Measurements from ENCODE around the gene APOD. TPM values are rescaled to one million over a fixed set of nuclear protein-coding genes. Genes with fewer than 3 reads are reported as not detected.
"Not testable (repeated sequence)": the region's sequence is repeated elsewhere in the genome, so short reads cannot be mapped to it uniquely, and the experiment has no call there.

The APOD gene
- total and polyA plus RNA-seq, 2 of the 4 experiments (the other 2 are of a cell fraction) = 0.36 TPM; not detected in 1

- POLR2A ChIA-PET (ENCODE audit: unreplicated experiment); H3K23ac ChIP-seq (ENCODE audit: low read depth, low read length); H2AK9ac ChIP-seq (replicated peaks; ENCODE audit: low read depth, low read length, poor library complexity); dilution Hi-C loops (cut with HindIII; ENCODE audit: low sequenced_read_pairs, unreplicated experiment); H4K91ac ChIP-seq (ENCODE audit: insufficient read depth, low read depth, low read length); H2BK5ac ChIP-seq (ENCODE audit: low read depth, low read length, poor library complexity, severe bottlenecking); H3K18ac ChIP-seq (ENCODE audit: low read depth, low read length); H2BK20ac ChIP-seq (ENCODE audit: low read depth, low read length); ATAC-seq (ENCODE audit: low read depth); H2AFZ ChIP-seq (replicated peaks; ENCODE audit: low read length, poor library complexity); H3K4me2 ChIP-seq (ENCODE audit: low read depth, low read length); H3K14ac ChIP-seq (replicated peaks; ENCODE audit: low read depth, low read length); H3K9ac ChIP-seq (ENCODE audit: low read depth, low read length); H2BK15ac ChIP-seq (ENCODE audit: low read depth, low read length); H3K79me1 ChIP-seq (ENCODE audit: low read depth in 1 of 2, low read length in 2 of 2); H3K4me1 ChIP-seq (ENCODE audit: control insufficient read depth, insufficient read depth, low read length); H3K36me3 ChIP-seq (ENCODE audit: control insufficient read depth, insufficient read depth, low read length); H3K9me1 ChIP-seq (ENCODE audit: insufficient read depth, low read length); H2AK5ac ChIP-seq (ENCODE audit: low read depth, low read length); BruUV-seq (replicated peaks); H4K5ac ChIP-seq (ENCODE audit: low read depth, low read length); H3K27ac ChIP-seq (ENCODE audit: insufficient read depth, low read length); H3K4ac ChIP-seq (ENCODE audit: low read depth, low read length); H4K8ac ChIP-seq (ENCODE audit: low read depth in 2 of 2, low read length in 2 of 2); H2BK120ac ChIP-seq (ENCODE audit: low read depth, low read length); H3K4me3 ChIP-seq (ENCODE audit: insufficient read depth, low read depth, low read length); H3K56ac ChIP-seq (ENCODE audit: extremely low read depth, insufficient read depth, low read length); intact Hi-C loops (cut with micrococcal nuclease); CTCF ChIA-PET; DNase-seq; H4K20me1 ChIP-seq (ENCODE audit: insufficient read depth, low read length); H3K9me3 ChIP-seq (ENCODE audit: control insufficient read depth, insufficient read depth, low read length); H3K27me3 ChIP-seq (ENCODE audit: control insufficient read depth, insufficient read depth, low read length): not testable (repeated sequence)
- WGBS, 2 experiments (ENCODE audit: extremely low coverage in 2 of 2, insufficient read length in 1 of 2) = 20% methylated on average over 1 of the region's 6 CpGs; no CpG with 5 or more reads in 1 of the 2 experiments
- in situ Hi-C loops (cut with MboI; ENCODE audit: low sequenced_read_pairs) = loop anchor here (5.0 kb wide), 1 partner anchor 125 kb away; no protein-coding TSS in a partner anchor
These were observed 38.3 kb upstream of the APOD start for GRCh38 chr3:195622012-195622411.

- H4K8ac ChIP-seq (ENCODE audit: low read depth in 2 of 2, low read length in 2 of 2); ATAC-seq (ENCODE audit: low read depth); H3K56ac ChIP-seq (ENCODE audit: extremely low read depth, insufficient read depth, low read length); H2AK9ac ChIP-seq (replicated peaks; ENCODE audit: low read depth, low read length, poor library complexity); H3K4ac ChIP-seq (ENCODE audit: low read depth, low read length); H3K9me1 ChIP-seq (ENCODE audit: insufficient read depth, low read length); intact Hi-C loops (cut with micrococcal nuclease); H3K18ac ChIP-seq (ENCODE audit: low read depth, low read length); H2AFZ ChIP-seq (replicated peaks; ENCODE audit: low read length, poor library complexity); H4K5ac ChIP-seq (ENCODE audit: low read depth, low read length); dilution Hi-C loops (cut with HindIII; ENCODE audit: low sequenced_read_pairs, unreplicated experiment); H3K23ac ChIP-seq (ENCODE audit: low read depth, low read length); H2AK5ac ChIP-seq (ENCODE audit: low read depth, low read length); H2BK120ac ChIP-seq (ENCODE audit: low read depth, low read length); POLR2A ChIA-PET (ENCODE audit: unreplicated experiment); H2BK20ac ChIP-seq (ENCODE audit: low read depth, low read length); H3K14ac ChIP-seq (replicated peaks; ENCODE audit: low read depth, low read length); H3K4me3 ChIP-seq (ENCODE audit: insufficient read depth, low read depth, low read length); H4K20me1 ChIP-seq (ENCODE audit: insufficient read depth, low read length); H3K27me3 ChIP-seq (ENCODE audit: control insufficient read depth, insufficient read depth, low read length); BruUV-seq (replicated peaks); H3K4me1 ChIP-seq (ENCODE audit: control insufficient read depth, insufficient read depth, low read length); H3K9ac ChIP-seq (ENCODE audit: low read depth, low read length); H3K27ac ChIP-seq (ENCODE audit: insufficient read depth, low read length); H3K36me3 ChIP-seq (ENCODE audit: control insufficient read depth, insufficient read depth, low read length); H3K79me1 ChIP-seq (ENCODE audit: low read depth in 1 of 2, low read length in 2 of 2); H3K9me3 ChIP-seq (ENCODE audit: control insufficient read depth, insufficient read depth, low read length); H3K4me2 ChIP-seq (ENCODE audit: low read depth, low read length); H2BK5ac ChIP-seq (ENCODE audit: low read depth, low read length, poor library complexity, severe bottlenecking); H4K91ac ChIP-seq (ENCODE audit: insufficient read depth, low read depth, low read length); DNase-seq; H2BK15ac ChIP-seq (ENCODE audit: low read depth, low read length); CTCF ChIA-PET: not testable (repeated sequence)
- in situ Hi-C loops (cut with MboI; ENCODE audit: low sequenced_read_pairs) = loop anchor here (5.0 kb wide), 1 partner anchor 126 kb away; no protein-coding TSS in a partner anchor
- WGBS, 2 experiments (ENCODE audit: extremely low coverage in 2 of 2, insufficient read length in 1 of 2) = no CpG with 5 or more reads among the region's 3 CpGs
These were observed 37.4 kb upstream of the APOD start for GRCh38 chr3:195621095-195621494.

Measured in IMR-90 (cell line).